GM23338 (cell line): ENCODE measurements around the gene SHISA4. TPM values are rescaled to one million over a fixed set of nuclear protein-coding genes. Genes with fewer than 3 reads are reported as not detected.

Source experiments
- ATAC-seq: fragments of 200-7000 bp; cut with Tn5 transposase; 3 replicates; pipeline ENCODE4 v1.9.1; 2020
- DNase-seq: peaks from one replicate; pipeline ENCODE4 v3.0.0-alpha.2; 2015; ENCODE audit warnings: low spot score
- H2AFZ ChIP-seq: fragments of 200-600 bp; sonication (generic); 2 replicates; pipeline ENCODE4 v1.8.0; 2016; ENCODE audit warnings: antibody characterized with exemption, mild to moderate bottlenecking, moderate library complexity
- H3F3A ChIP-seq: fragments of 200-600 bp; sonication (generic); replicated peaks from 2 replicates; pipeline ENCODE4 v1.8.0; 2017; ENCODE audit warnings: antibody characterized with exemption, mixed run types, low read depth
- H3K27ac ChIP-seq: fragments of 200-600 bp; sonication (generic); 2 replicates; pipeline ENCODE4 v1.6.1; 2016; ENCODE audit warnings: low read depth
- H3K27me3 ChIP-seq: fragments of 200-600 bp; sonication (generic); 2 replicates; pipeline ENCODE4 v1.8.0; 2016; ENCODE audit warnings: mild to moderate bottlenecking, mixed run types, moderate library complexity; ENCODE audit not compliant: insufficient read depth
- H3K36me3 ChIP-seq: fragments of 200-600 bp; sonication (generic); 2 replicates; pipeline ENCODE4 v1.8.0; 2016; ENCODE audit warnings: mild to moderate bottlenecking; ENCODE audit not compliant: insufficient read depth
- H3K4me1 ChIP-seq: fragments of 200-600 bp; sonication (generic); 2 replicates; pipeline ENCODE4 v1.8.0; 2016; ENCODE audit warnings: mild to moderate bottlenecking, moderate library complexity; ENCODE audit not compliant: insufficient read depth
- H3K4me2 ChIP-seq: fragments of 200-600 bp; sonication (generic); 2 replicates; pipeline ENCODE4 v1.7.1; 2017; ENCODE audit warnings: mixed run types
- H3K4me3 ChIP-seq: fragments of 200-600 bp; sonication (generic); 2 replicates; pipeline ENCODE4 v1.6.1; 2016; ENCODE audit warnings: mixed run types
- H3K79me2 ChIP-seq: fragments of 200-600 bp; sonication (generic); replicated peaks from 2 replicates; pipeline ENCODE4 v1.8.0; 2017; ENCODE audit warnings: mild to moderate bottlenecking; ENCODE audit not compliant: insufficient read depth
- H3K9me2 ChIP-seq: fragments of 200-600 bp; sonication (generic); 2 replicates; pipeline ENCODE4 v1.8.0; 2017; ENCODE audit not compliant: insufficient read depth
- H4K20me1 ChIP-seq: fragments of 200-600 bp; sonication (generic); replicated peaks from 2 replicates; pipeline ENCODE4 v1.8.0; 2017; ENCODE audit warnings: mild to moderate bottlenecking; ENCODE audit not compliant: insufficient read depth
- H3K27ac Mint-ChIP-seq: 2 replicates; pipeline ENCODE4 v1.8.0; 2020; ENCODE audit warnings: inconsistent platforms, mild to moderate bottlenecking, moderate library complexity, mixed read lengths
- H3K27me3 Mint-ChIP-seq: 3 replicates; pipeline ENCODE4 v1.8.0; 2022; ENCODE audit warnings: low read depth, mild to moderate bottlenecking, moderate library complexity, mixed read lengths, inconsistent platforms; ENCODE audit not compliant: insufficient read depth, poor library complexity
- H3K36me3 Mint-ChIP-seq: 3 replicates; pipeline ENCODE4 v1.8.0; 2021; ENCODE audit warnings: low read depth, mild to moderate bottlenecking, inconsistent platforms, moderate library complexity, mixed read lengths
- H3K4me1 Mint-ChIP-seq: 3 replicates; pipeline ENCODE4 v1.8.0; 2020; ENCODE audit warnings: mild to moderate bottlenecking, inconsistent platforms, mixed read lengths
- H3K4me3 Mint-ChIP-seq: 3 replicates; pipeline ENCODE4 v1.8.0; 2021; ENCODE audit warnings: moderate library complexity, mild to moderate bottlenecking, inconsistent platforms, mixed read lengths
- H3K9me3 Mint-ChIP-seq: 3 replicates; pipeline ENCODE4 v1.8.0; 2020; ENCODE audit warnings: moderate library complexity, mild to moderate bottlenecking, inconsistent platforms, mixed read lengths
- CREB1 ChIP-seq: fragments of 250-450 bp; sonication (Bioruptor Pico); IDR thresholded peaks from 2 replicates; pipeline ENCODE4 v1.5.0; 2020; ENCODE audit warnings: low read depth, mild to moderate bottlenecking, moderate library complexity
- EZH2 ChIP-seq: fragments of 200-600 bp; sonication (generic); IDR thresholded peaks from one replicate; pipeline ENCODE4 v1.8.0; 2017; ENCODE audit warnings: antibody characterized with exemption, mild to moderate bottlenecking, low read depth; ENCODE audit not compliant: unreplicated experiment
- EZH2phosphoT487 ChIP-seq: fragments of 200-600 bp; sonication (generic); IDR thresholded peaks from one replicate; pipeline ENCODE4 v1.8.1; 2018; ENCODE audit warnings: antibody characterized with exemption; ENCODE audit not compliant: unreplicated experiment
- JUNB ChIP-seq: IDR thresholded peaks from one replicate; pipeline ENCODE4 v1.6.1; 2016; ENCODE audit warnings: antibody characterized with exemption; ENCODE audit not compliant: unreplicated experiment
- NANOG ChIP-seq: IDR thresholded peaks from 2 replicates; pipeline ENCODE4 v1.6.1; 2016; ENCODE audit warnings: antibody characterized with exemption, borderline replicate concordance
- POLR2AphosphoS5 ChIP-seq: IDR thresholded peaks from 2 replicates; pipeline ENCODE4 v1.6.1; 2016; ENCODE audit warnings: antibody characterized with exemption, low read depth
- STAT1 ChIP-seq: IDR thresholded peaks from one replicate; pipeline ENCODE4 v1.6.1; 2016; ENCODE audit warnings: antibody characterized with exemption; ENCODE audit not compliant: unreplicated experiment
- ZNF114 ChIP-seq: fragments of 250-450 bp; sonication (Bioruptor Pico); IDR thresholded peaks from 2 replicates; pipeline ENCODE4 v1.5.0; 2020; ENCODE audit warnings: mild to moderate bottlenecking, moderate library complexity
- ZNF331 ChIP-seq: fragments of 250-450 bp; sonication (Bioruptor Pico); IDR thresholded peaks from 2 replicates; pipeline ENCODE4 v1.5.0; 2020; ENCODE audit warnings: low read depth, mild to moderate bottlenecking, moderate library complexity
- polyA plus RNA-seq: library from polyadenylated mRNA; unstranded; fragments of >200 nt; fragmentation: Nextera tagmentation; extraction: Ambion mirVana; gene quantifications from 2 replicates; pipeline ENCODE4 v1.2.1, GENCODE V29; 2016
- total RNA-seq: library from RNA; depleted of rRNA; stranded (reverse); fragments of >200 nt; shearing (Covaris generic); gene quantifications from 2 replicates; pipeline ENCODE4 v1.2.3, GENCODE V29; 2014
- TF ChIP-seq, protein P1 (sequence below), 2 experiments: fragments of 200-600 bp in 1 of 2; sonication (generic) in 1 of 2; conservative IDR thresholded peaks; 2 replicates each; pipeline versions ENCODE4 v1.5.1 to v1.6.1; 2016 to 2017; ENCODE audit warnings: antibody characterized with exemption in 2 of 2, low read depth in 2 of 2, mild to moderate bottlenecking in 2 of 2, moderate library complexity in 1 of 2
- TF ChIP-seq, protein P2 (sequence below): fragments of 250-450 bp; sonication (Bioruptor Pico); IDR thresholded peaks from 2 replicates; pipeline ENCODE4 v1.5.0; 2020; ENCODE audit warnings: mild to moderate bottlenecking, moderate library complexity
- TF ChIP-seq, protein P3 (sequence below): IDR thresholded peaks from one replicate; pipeline ENCODE4 v1.6.1; 2018; ENCODE audit warnings: antibody characterized with exemption; ENCODE audit not compliant: unreplicated experiment
- TF ChIP-seq, protein P4 (sequence below): IDR thresholded peaks from 2 replicates; pipeline ENCODE4 v1.6.1; 2016; ENCODE audit warnings: antibody characterized with exemption

Gene SHISA4
- total and polyA plus RNA-seq, 2 experiments from 2014 or later = 8.0 to 9.2 TPM

DNA sequence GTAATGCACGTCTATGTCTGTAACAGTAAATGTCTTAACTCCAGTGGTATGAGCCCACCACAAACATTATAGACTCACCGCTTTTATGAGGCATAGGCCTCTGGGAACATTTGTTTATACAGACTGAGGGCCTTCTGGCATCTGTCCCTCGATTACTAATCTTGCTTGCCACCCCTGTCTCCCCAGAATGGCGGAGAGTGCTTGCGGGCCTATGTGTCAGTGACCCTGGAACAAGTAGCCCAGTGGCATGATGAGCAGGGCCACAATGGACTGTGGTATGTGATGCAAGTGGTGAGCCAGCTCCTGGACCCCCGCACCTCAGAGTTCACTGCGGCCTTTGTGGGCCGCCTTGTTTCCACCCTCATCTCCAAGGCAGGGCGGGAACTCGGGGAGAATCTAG, 18.3 kb upstream of the SHISA4 start:
- peaks cover 87% of the 10 kb centered on the region for H3K36me3 Mint-ChIP-seq
- TF ChIP-seq, protein P1, sequence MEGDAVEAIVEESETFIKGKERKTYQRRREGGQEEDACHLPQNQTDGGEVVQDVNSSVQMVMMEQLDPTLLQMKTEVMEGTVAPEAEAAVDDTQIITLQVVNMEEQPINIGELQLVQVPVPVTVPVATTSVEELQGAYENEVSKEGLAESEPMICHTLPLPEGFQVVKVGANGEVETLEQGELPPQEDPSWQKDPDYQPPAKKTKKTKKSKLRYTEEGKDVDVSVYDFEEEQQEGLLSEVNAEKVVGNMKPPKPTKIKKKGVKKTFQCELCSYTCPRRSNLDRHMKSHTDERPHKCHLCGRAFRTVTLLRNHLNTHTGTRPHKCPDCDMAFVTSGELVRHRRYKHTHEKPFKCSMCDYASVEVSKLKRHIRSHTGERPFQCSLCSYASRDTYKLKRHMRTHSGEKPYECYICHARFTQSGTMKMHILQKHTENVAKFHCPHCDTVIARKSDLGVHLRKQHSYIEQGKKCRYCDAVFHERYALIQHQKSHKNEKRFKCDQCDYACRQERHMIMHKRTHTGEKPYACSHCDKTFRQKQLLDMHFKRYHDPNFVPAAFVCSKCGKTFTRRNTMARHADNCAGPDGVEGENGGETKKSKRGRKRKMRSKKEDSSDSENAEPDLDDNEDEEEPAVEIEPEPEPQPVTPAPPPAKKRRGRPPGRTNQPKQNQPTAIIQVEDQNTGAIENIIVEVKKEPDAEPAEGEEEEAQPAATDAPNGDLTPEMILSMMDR (conservative IDR thresholded peaks at IDR 0.05; ENCODE audit: low read depth in 2 of 2) = no peak
- TF ChIP-seq JUNB = no peak
- TF ChIP-seq NANOG = no peak
- TF ChIP-seq EZH2phosphoT487 = no peak
- no peak for TF ChIP-seq CREB1 (CRISPR knock-in tag)
- no peak for TF ChIP-seq ZNF114 (CRISPR knock-in tag)
- TF ChIP-seq, protein P2, sequence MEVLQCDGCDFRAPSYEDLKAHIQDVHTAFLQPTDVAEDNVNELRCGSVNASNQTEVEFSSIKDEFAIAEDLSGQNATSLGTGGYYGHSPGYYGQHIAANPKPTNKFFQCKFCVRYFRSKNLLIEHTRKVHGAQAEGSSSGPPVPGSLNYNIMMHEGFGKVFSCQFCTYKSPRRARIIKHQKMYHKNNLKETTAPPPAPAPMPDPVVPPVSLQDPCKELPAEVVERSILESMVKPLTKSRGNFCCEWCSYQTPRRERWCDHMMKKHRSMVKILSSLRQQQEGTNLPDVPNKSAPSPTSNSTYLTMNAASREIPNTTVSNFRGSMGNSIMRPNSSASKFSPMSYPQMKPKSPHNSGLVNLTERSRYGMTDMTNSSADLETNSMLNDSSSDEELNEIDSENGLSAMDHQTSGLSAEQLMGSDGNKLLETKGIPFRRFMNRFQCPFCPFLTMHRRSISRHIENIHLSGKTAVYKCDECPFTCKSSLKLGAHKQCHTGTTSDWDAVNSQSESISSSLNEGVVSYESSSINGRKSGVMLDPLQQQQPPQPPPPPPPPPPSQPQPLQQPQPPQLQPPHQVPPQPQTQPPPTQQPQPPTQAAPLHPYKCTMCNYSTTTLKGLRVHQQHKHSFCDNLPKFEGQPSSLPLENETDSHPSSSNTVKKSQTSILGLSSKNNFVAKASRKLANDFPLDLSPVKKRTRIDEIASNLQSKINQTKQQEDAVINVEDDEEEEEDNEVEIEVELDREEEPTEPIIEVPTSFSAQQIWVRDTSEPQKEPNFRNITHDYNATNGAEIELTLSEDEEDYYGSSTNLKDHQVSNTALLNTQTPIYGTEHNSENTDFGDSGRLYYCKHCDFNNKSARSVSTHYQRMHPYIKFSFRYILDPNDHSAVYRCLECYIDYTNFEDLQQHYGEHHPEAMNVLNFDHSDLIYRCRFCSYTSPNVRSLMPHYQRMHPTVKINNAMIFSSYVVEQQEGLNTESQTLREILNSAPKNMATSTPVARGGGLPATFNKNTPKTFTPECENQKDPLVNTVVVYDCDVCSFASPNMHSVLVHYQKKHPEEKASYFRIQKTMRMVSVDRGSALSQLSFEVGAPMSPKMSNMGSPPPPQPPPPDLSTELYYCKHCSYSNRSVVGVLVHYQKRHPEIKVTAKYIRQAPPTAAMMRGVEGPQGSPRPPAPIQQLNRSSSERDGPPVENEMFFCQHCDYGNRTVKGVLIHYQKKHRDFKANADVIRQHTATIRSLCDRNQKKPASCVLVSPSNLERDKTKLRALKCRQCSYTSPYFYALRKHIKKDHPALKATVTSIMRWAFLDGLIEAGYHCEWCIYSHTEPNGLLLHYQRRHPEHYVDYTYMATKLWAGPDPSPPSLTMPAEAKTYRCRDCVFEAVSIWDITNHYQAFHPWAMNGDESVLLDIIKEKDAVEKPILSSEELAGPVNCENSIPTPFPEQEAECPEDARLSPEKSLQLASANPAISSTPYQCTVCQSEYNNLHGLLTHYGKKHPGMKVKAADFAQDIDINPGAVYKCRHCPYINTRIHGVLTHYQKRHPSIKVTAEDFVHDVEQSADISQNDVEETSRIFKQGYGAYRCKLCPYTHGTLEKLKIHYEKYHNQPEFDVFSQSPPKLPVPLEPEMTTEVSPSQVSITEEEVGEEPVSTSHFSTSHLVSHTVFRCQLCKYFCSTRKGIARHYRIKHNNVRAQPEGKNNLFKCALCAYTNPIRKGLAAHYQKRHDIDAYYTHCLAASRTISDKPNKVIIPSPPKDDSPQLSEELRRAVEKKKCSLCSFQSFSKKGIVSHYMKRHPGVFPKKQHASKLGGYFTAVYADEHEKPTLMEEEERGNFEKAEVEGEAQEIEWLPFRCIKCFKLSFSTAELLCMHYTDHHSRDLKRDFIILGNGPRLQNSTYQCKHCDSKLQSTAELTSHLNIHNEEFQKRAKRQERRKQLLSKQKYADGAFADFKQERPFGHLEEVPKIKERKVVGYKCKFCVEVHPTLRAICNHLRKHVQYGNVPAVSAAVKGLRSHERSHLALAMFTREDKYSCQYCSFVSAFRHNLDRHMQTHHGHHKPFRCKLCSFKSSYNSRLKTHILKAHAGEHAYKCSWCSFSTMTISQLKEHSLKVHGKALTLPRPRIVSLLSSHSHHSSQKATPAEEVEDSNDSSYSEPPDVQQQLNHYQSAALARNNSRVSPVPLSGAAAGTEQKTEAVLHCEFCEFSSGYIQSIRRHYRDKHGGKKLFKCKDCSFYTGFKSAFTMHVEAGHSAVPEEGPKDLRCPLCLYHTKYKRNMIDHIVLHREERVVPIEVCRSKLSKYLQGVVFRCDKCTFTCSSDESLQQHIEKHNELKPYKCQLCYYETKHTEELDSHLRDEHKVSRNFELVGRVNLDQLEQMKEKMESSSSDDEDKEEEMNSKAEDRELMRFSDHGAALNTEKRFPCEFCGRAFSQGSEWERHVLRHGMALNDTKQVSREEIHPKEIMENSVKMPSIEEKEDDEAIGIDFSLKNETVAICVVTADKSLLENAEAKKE (CRISPR knock-in tag) = no peak
- no peak for TF ChIP-seq EZH2
- TF ChIP-seq POLR2AphosphoS5 = no peak
- no peak for TF ChIP-seq ZNF331 (CRISPR knock-in tag)
- TF ChIP-seq, protein P3, sequence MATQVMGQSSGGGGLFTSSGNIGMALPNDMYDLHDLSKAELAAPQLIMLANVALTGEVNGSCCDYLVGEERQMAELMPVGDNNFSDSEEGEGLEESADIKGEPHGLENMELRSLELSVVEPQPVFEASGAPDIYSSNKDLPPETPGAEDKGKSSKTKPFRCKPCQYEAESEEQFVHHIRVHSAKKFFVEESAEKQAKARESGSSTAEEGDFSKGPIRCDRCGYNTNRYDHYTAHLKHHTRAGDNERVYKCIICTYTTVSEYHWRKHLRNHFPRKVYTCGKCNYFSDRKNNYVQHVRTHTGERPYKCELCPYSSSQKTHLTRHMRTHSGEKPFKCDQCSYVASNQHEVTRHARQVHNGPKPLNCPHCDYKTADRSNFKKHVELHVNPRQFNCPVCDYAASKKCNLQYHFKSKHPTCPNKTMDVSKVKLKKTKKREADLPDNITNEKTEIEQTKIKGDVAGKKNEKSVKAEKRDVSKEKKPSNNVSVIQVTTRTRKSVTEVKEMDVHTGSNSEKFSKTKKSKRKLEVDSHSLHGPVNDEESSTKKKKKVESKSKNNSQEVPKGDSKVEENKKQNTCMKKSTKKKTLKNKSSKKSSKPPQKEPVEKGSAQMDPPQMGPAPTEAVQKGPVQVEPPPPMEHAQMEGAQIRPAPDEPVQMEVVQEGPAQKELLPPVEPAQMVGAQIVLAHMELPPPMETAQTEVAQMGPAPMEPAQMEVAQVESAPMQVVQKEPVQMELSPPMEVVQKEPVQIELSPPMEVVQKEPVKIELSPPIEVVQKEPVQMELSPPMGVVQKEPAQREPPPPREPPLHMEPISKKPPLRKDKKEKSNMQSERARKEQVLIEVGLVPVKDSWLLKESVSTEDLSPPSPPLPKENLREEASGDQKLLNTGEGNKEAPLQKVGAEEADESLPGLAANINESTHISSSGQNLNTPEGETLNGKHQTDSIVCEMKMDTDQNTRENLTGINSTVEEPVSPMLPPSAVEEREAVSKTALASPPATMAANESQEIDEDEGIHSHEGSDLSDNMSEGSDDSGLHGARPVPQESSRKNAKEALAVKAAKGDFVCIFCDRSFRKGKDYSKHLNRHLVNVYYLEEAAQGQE = no peak
- TF ChIP-seq STAT1 = no peak
- TF ChIP-seq, protein P4, sequence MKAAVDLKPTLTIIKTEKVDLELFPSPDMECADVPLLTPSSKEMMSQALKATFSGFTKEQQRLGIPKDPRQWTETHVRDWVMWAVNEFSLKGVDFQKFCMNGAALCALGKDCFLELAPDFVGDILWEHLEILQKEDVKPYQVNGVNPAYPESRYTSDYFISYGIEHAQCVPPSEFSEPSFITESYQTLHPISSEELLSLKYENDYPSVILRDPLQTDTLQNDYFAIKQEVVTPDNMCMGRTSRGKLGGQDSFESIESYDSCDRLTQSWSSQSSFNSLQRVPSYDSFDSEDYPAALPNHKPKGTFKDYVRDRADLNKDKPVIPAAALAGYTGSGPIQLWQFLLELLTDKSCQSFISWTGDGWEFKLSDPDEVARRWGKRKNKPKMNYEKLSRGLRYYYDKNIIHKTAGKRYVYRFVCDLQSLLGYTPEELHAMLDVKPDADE = no peak
- Histone ChIP-seq H3K27me3 (no peaks in the 10 kb centered on the region), H3K79me2 (no peaks in the 10 kb centered on the region), H3K4me2 (no peak overlapping the region), H3K27ac (no peak overlapping the region), H3K36me3 (peaks cover 74% of the 10 kb centered on the region), H4K20me1 (no peaks in the 10 kb centered on the region; the same call in none of the 2 replicates), H3K4me1 (no peaks in the 10 kb centered on the region), H3K9me2 (no peaks in the 10 kb centered on the region), H3F3A (no peaks in the 10 kb centered on the region), H2AFZ (no peak overlapping the region), H3K4me3 (no peak overlapping the region)
- no peak overlapping the region for H3K4me3 Mint-ChIP-seq
- H3K9me3 Mint-ChIP-seq = no peaks in the 10 kb centered on the region
- DNase-seq (no peak), ATAC-seq (no peak)
- H3K4me1 Mint-ChIP-seq = no peaks in the 10 kb centered on the region
- peaks cover 6% of the 10 kb centered on the region for H3K27me3 Mint-ChIP-seq
- H3K27ac Mint-ChIP-seq = no peak overlapping the region
